SW 1271 (cell line): ENCODE results near the gene CAB39L.
A peak's percentile ranks its signal among the peaks of the same experiment; 100 is the strongest.

ENCODE experiments used
- DNase-seq, 2 experiments: peaks; one replicate each; lab custom pipeline; 2025; lab: John Stamatoyannopoulos, UW

CAB39L gene

GRCh38 chr13:49441846-49442245 lies 2.0 kb downstream of the CAB39L start:
- DNase-seq, result no peak

DNA sequence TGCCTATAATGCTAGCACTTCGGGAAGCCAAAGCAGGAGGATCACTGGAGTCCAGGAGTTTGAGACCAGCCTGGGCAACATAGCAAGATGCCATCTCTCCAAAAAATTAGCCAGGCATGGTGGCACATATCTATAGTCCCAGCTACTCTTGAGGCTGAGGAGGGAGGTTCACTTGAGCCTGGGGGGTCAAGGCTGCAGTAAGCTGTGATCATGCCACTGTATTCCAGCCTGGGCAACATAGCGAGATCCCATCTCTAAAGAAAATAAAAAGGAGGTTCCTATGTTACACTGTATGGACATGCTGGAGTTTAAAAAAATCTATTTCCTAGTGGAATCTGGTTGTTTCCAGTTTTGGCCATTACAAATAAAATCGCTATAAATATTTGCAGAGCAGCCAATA lies 2.6 kb downstream of the CAB39L start:
- DNase-seq, result no peak

- no peak for DNase-seq
These were observed 4.3 kb downstream of the CAB39L start for GRCh38 chr13:49439609-49440008.

DNA sequence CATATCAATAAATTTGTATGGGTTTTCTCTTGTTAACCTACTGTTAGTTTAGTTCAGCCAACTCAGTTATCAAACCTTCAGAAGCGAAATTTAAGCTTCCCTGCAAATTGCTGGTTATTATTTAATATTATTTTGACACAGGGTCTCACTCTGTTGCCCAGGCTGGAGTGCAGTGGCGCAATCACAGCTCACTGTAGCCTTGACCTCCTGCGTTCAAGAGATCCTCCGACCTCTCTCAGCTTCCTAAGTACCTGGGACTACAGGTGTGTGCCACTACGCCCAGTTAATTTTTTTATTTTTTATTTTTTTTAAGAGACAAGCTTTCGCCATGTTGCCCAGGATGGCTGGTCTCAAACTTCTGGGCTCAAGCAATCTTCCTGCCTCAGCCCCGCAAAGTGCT lies 6.2 kb downstream of the CAB39L start:
- no peak for DNase-seq

- peak in 1 of 2 experiments; percentile 17 for DNase-seq
These were observed 7.0 kb downstream of the CAB39L start for GRCh38 chr13:49436890-49437289.

DNA sequence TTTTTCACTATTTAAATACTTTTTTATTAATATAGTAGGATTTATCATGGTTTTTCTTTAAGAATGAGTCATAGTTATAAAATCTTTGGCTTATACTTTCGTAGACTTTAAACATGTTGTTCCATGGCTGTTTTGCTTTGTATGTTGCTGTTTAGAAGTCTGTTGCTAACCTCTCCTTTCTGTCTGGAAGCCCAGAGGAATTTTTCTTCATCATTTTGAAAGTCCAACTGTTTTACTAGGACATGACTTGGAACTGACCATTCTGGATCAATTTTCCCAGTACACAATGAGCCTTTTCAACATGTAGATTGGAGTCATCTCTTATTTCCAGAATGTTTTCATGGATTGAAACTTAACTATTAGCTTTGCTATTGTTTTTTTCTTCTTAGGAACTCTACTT lies 7.9 kb downstream of the CAB39L start:
- DNase-seq, result no peak

DNA sequence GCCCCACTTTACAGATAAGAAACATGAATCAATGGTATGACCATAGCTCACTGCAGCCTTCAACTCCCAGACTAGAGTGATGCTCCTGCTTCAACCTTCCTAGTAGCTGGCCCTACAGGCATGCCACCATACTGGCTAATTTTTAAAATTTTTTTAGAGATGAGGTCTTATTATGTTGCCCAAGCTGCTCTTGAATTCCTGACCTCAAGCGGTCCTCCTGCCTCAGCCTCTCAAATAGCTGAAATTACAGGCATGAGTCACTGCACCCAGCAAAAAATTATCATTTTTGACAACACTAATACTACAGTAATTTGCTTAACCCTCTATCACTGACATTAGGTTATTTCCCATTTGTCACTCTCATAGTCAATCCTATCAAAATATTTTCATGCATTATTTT lies 14.7 kb downstream of the CAB39L start:
- DNase-seq, result no peak

GRCh38 chr13:49428041-49428763 lies 15.7 kb downstream of the CAB39L start:
- no peak for DNase-seq

DNA sequence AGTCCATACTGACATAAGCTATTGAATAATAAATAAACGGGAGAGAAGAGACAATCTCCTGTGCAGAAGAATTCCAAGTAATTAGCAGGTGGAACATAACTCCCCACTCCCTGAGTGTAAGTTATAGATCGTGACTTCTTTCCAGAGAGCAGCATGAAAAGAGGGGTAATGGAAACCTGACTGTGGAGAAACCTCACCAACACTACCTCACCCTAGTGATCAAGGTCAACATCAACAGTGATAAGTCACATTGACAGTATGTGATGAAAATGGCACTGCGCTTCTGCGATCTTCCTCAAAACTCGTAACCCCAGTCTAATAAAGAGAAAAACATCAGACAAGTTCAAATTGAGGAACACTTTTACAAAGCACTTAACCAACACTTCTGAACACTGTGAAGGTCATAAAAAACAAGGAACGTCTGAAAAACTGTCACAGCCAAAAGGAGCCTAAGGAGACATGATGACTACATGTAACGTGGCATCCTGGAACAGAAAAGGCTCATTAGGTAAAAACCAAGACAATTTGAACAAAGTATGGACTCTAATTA lies 19.8 kb downstream of the CAB39L start:
- no peak for DNase-seq

- peak in 1 of 2 experiments; percentile 5 for DNase-seq
These were observed 22.5 kb downstream of the CAB39L start for GRCh38 chr13:49421391-49421790.

GRCh38 chr13:49419276-49419675 lies 24.6 kb downstream of the CAB39L start:
- DNase-seq, result no peak

DNA sequence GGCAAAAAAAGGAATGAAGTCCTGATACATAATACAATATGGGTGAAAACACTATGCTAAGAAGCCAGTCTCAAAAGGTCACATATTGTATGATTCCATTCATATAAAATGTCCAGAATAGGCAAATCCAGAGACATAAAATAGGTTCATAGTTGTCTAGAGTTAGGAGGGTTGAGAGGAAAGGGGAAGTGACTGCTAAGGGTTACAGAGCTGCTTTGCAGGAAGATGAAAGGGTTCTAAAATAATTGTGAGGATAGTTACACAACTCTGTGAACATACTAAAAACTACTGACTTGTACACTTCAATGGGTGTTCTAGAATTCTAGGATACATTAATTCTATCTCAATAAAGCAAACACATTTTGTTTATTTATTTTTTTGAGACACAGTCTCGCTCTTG lies 25.7 kb downstream of the CAB39L start:
- DNase-seq, result no peak

GRCh38 chr13:49417161-49417560 lies 26.7 kb downstream of the CAB39L start:
- no peak for DNase-seq

DNA sequence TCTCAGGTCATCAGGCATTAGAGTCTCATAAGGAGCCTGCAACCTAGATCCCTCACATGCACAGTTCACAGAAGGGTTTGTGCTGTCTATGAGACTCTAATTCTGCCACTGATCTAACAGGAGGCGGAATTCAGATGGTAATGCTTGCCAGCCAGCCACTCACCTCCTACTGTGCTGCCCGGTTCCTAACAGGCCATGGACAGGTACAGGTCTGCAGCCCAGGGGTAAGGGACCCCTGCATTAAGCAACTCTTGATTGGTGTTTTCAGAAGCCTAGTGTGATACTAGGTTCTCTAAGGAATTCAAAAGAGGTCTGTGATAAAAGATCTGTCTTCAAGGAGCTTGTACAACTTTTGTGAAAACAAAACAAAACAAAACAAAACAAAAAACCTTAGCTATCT lies 31.1 kb downstream of the CAB39L start:
- DNase-seq, result no peak

DNA sequence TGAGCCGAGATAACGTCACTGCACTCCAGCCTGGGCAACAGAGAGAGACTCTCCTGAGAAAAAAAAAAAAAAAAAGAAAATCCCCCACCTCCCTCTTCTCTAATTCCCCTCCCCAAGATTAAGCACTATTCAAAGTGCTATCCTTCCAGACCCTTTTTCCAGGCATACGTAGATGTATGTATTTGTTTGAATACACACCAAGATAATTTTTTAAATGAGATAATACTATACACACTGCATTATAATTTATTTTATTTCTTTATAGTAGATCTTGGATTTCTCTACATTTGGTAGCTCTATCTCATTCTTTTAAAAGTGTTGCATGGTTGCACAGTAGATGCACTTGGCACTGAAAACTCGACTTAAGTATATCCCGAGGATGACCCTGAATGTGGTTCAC lies 32.5 kb downstream of the CAB39L start:
- DNase-seq, result no peak

GRCh38 chr13:49410477-49410876 lies 33.4 kb downstream of the CAB39L start:
- no peak for DNase-seq

- DNase-seq, result no peak
These were observed 33.9 kb downstream of the CAB39L start for GRCh38 chr13:49410006-49410405.

GRCh38 chr13:49409008-49409407 lies 34.9 kb downstream of the CAB39L start:
- DNase-seq, result no peak

- no peak for DNase-seq
These were observed 35.9 kb downstream of the CAB39L start for GRCh38 chr13:49407936-49408335.

- no peak for DNase-seq
These were observed 36.8 kb downstream of the CAB39L start for GRCh38 chr13:49407068-49407467.

DNA sequence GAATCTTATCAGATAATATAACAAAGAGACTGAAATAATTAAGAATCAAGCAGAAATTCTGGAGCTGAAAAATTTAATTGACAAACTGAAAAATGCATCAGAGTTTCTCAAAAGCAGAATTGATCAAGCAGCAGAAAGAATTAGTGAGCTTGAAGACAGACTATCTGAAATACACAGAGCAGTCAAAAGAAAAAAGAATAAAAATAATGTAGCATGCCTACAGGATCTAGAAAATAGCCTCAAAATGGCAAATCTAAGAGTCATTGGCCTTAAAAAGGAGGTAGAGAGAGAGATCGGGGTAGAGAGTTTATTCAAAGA lies 39.2 kb downstream of the CAB39L start:
- DNase-seq, result no peak

DNA sequence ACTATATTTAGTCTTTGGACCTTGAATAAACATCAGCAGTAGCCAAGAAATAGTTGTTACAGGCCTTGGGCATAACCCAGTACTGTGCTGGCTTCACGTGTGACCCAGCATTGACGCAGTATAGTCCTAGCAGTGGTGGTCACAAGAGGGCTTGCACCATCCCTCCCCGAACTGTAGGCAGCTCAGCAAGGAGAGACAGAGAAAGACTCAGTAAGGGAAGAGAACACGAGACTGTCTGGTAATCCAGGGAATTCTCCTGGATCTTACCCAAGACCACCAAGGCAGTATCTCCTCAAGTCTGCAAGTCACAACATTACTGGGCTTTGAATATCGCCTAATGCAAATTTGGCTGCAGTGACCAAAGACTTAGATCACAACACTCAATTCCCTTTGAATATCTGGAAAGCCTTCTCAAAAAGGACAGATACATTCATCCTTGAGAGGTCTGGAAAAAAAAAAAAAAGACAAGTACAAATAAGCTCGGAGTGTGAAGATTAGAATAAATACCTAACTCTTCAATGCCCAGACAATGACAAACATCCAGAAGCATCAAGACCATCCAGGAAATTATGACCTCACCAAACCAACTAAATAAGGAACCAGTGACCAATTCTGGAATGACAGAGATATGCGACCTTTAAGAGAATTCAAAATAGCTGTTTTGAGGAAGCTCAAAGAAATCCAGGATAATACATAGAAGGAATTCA lies 39.7 kb downstream of the CAB39L start:
- no peak for DNase-seq
